ENCODE measurements around the gene ACSL4.
"Not testable (repeated sequence)": the region's sequence is repeated elsewhere in the genome, so short reads cannot be mapped to it uniquely, and the experiment has no call there.

ACSL4 gene

DNA sequence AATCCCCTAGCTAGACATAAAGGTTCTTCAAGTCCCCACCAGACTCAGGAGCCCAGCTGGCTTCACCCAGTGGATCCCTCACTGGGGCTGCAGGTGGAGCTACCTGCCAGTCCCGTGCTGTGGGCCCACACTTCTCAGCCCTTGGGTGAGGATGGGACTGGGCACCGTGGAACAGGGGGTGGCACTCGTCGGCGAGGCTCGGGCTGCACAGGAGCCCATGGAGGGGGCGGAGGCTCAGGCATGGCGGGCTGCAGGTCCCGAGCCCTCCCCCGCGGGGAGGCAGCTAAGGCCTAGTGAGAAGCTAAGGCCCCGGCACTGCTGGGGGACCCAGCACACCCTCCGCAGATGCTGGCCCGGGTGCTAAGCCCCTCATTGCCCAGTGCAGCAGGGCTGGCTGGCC, 16.1 kb upstream of the ACSL4 start:
- H3K27ac ChIP-seq (ENCODE audit: low read depth, low read length): no peak overlapping the region
- no peaks in the 10 kb centered on the region for H3K4me1 ChIP-seq (ENCODE audit: control insufficient read depth, insufficient read depth, low read length)
- H3K4me3 ChIP-seq (ENCODE audit: low read length): no peak overlapping the region
- no peak overlapping the region for H3K9ac ChIP-seq (ENCODE audit: low read length)
- H3K27me3 ChIP-seq (ENCODE audit: control insufficient read depth, insufficient read depth, low read length): no peaks in the 10 kb centered on the region
- H3K36me3 ChIP-seq (ENCODE audit: control insufficient read depth, insufficient read depth, low read length): no peaks in the 10 kb centered on the region

- Histone ChIP-seq H3K36me3 (ENCODE audit: control insufficient read depth, insufficient read depth, low read length) (no peaks in the 10 kb centered on the region), H3K4me1 (ENCODE audit: control insufficient read depth, insufficient read depth, low read length) (no peaks in the 10 kb centered on the region), H3K4me3 (ENCODE audit: low read length) (no peak overlapping the region), H3K27ac (ENCODE audit: low read depth, low read length) (no peak overlapping the region), H3K9ac (ENCODE audit: low read length) (no peak overlapping the region), H3K27me3 (ENCODE audit: control insufficient read depth, insufficient read depth, low read length) (no peaks in the 10 kb centered on the region)
These were observed 14.6 kb upstream of the ACSL4 start for GRCh38 chrX:109747681-109748080.

DNA sequence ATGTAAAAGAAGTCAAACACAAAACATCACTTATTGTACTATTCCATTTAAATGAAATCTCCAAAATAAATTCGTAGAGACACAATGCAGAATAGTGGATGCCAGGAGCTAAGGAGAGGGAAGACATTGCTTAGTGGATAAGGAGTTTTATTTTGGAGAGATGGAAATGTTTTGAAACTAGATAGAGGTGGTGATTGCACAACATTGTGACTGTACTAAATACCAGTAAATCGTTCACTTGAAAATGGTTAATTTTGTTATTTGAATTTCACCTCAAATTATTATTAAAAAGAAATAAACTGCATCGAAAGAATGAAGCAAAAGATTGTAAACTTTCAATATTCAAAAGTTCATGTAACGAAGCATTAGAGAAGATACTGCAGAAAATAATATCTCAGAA, 9.7 kb upstream of the ACSL4 start:
- Histone ChIP-seq H3K4me1 (ENCODE audit: control insufficient read depth, insufficient read depth, low read length) (no peaks in the 10 kb centered on the region), H3K27ac (ENCODE audit: low read depth, low read length) (no peak overlapping the region), H3K27me3 (ENCODE audit: control insufficient read depth, insufficient read depth, low read length) (no peaks in the 10 kb centered on the region), H3K9ac (ENCODE audit: low read length) (no peak overlapping the region), H3K4me3 (ENCODE audit: low read length) (no peak overlapping the region), H3K36me3 (ENCODE audit: control insufficient read depth, insufficient read depth, low read length) (no peaks in the 10 kb centered on the region)

GRCh38 chrX:109740896-109741295, 7.8 kb upstream of the ACSL4 start:
- H3K27me3 ChIP-seq (ENCODE audit: control insufficient read depth, insufficient read depth, low read length); H3K4me1 ChIP-seq (ENCODE audit: control insufficient read depth, insufficient read depth, low read length); H3K9ac ChIP-seq (ENCODE audit: low read length); H3K27ac ChIP-seq (ENCODE audit: low read depth, low read length); H3K36me3 ChIP-seq (ENCODE audit: control insufficient read depth, insufficient read depth, low read length); H3K4me3 ChIP-seq (ENCODE audit: low read length): not testable (repeated sequence)

GRCh38 chrX:109740433-109740809, 7.4 kb upstream of the ACSL4 start:
- no peaks in the 10 kb centered on the region for H3K27me3 ChIP-seq (ENCODE audit: control insufficient read depth, insufficient read depth, low read length)
- no peak overlapping the region for H3K9ac ChIP-seq (ENCODE audit: low read length)
- H3K27ac ChIP-seq (ENCODE audit: low read depth, low read length): no peak overlapping the region
- H3K36me3 ChIP-seq (ENCODE audit: control insufficient read depth, insufficient read depth, low read length): no peaks in the 10 kb centered on the region
- H3K4me1 ChIP-seq (ENCODE audit: control insufficient read depth, insufficient read depth, low read length): no peaks in the 10 kb centered on the region
- H3K4me3 ChIP-seq (ENCODE audit: low read length): no peak overlapping the region

GRCh38 chrX:109739625-109740432, 6.8 kb upstream of the ACSL4 start:
- no peaks in the 10 kb centered on the region for H3K27me3 ChIP-seq (ENCODE audit: control insufficient read depth, insufficient read depth, low read length)
- H3K4me3 ChIP-seq (ENCODE audit: low read length): no peak overlapping the region
- H3K27ac ChIP-seq (ENCODE audit: low read depth, low read length): no peak overlapping the region
- H3K4me1 ChIP-seq (ENCODE audit: control insufficient read depth, insufficient read depth, low read length): no peaks in the 10 kb centered on the region
- no peak overlapping the region for H3K9ac ChIP-seq (ENCODE audit: low read length)
- H3K36me3 ChIP-seq (ENCODE audit: control insufficient read depth, insufficient read depth, low read length): no peaks in the 10 kb centered on the region

- H3K36me3 ChIP-seq (ENCODE audit: control insufficient read depth, insufficient read depth, low read length): no peaks in the 10 kb centered on the region
- no peaks in the 10 kb centered on the region for H3K27me3 ChIP-seq (ENCODE audit: control insufficient read depth, insufficient read depth, low read length)
- H3K4me3 ChIP-seq (ENCODE audit: low read length): no peak overlapping the region
- H3K27ac ChIP-seq (ENCODE audit: low read depth, low read length): no peak overlapping the region
- no peak overlapping the region for H3K9ac ChIP-seq (ENCODE audit: low read length)
- H3K4me1 ChIP-seq (ENCODE audit: control insufficient read depth, insufficient read depth, low read length): no peaks in the 10 kb centered on the region
These were observed 2.2 kb upstream of the ACSL4 start for GRCh38 chrX:109735202-109735744.

- Histone ChIP-seq H3K9ac (ENCODE audit: low read length) (peak overlapping the region; percentile 56), H3K36me3 (ENCODE audit: control insufficient read depth, insufficient read depth, low read length) (no peaks in the 10 kb centered on the region), H3K4me3 (ENCODE audit: low read length) (peak overlapping the region; percentile 76), H3K27ac (ENCODE audit: low read depth, low read length) (peak overlapping the region; percentile 79), H3K27me3 (ENCODE audit: control insufficient read depth, insufficient read depth, low read length) (no peaks in the 10 kb centered on the region), H3K4me1 (ENCODE audit: control insufficient read depth, insufficient read depth, low read length) (no peaks in the 10 kb centered on the region)
These were observed 591 bp upstream of the ACSL4 start for GRCh38 chrX:109733613-109734083.

GRCh38 chrX:109732017-109732801, 848 bp downstream of the ACSL4 start:
- H3K36me3 ChIP-seq (ENCODE audit: control insufficient read depth, insufficient read depth, low read length): no peaks in the 10 kb centered on the region
- peak overlapping the region; percentile 84 for H3K4me3 ChIP-seq (ENCODE audit: low read length)
- peak overlapping the region; percentile 80 for H3K27ac ChIP-seq (ENCODE audit: low read depth, low read length)
- peaks cover under 1% of the 10 kb centered on the region for H3K4me1 ChIP-seq (ENCODE audit: control insufficient read depth, insufficient read depth, low read length)
- no peaks in the 10 kb centered on the region for H3K27me3 ChIP-seq (ENCODE audit: control insufficient read depth, insufficient read depth, low read length)
- peak overlapping the region; percentile 34 for H3K9ac ChIP-seq (ENCODE audit: low read length)

GRCh38 chrX:109728173-109728535, 4.9 kb downstream of the ACSL4 start:
- peaks cover 2% of the 10 kb centered on the region for H3K4me1 ChIP-seq (ENCODE audit: control insufficient read depth, insufficient read depth, low read length)
- H3K36me3 ChIP-seq (ENCODE audit: control insufficient read depth, insufficient read depth, low read length): no peaks in the 10 kb centered on the region
- no peak overlapping the region for H3K9ac ChIP-seq (ENCODE audit: low read length)
- H3K4me3 ChIP-seq (ENCODE audit: low read length): no peak overlapping the region
- peak overlapping the region; percentile 24 for H3K27ac ChIP-seq (ENCODE audit: low read depth, low read length)
- H3K27me3 ChIP-seq (ENCODE audit: control insufficient read depth, insufficient read depth, low read length): no peaks in the 10 kb centered on the region

GRCh38 chrX:109724971-109725370, 8.1 kb downstream of the ACSL4 start:
- H3K27ac ChIP-seq (ENCODE audit: low read depth, low read length); H3K36me3 ChIP-seq (ENCODE audit: control insufficient read depth, insufficient read depth, low read length); H3K9ac ChIP-seq (ENCODE audit: low read length): not testable (repeated sequence)

DNA sequence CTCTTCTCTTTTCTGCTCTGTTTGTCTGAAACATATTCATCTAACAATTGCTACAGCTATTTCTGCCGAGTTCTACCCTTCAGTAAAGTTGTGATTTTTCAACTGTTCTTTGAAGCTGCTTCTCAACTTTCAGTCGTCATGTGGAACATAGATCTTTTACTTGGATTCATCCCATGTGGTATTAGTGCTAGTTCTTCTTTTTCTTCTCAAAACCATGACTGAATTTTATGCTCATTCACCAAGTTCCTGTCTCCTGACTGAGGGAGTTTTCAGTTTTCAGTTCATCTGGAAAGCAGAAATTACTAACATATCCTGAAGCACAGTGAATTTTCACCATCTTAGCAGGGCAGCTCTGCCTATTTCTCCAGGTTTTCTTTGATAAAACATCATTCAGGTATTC, 12.1 kb downstream of the ACSL4 start:
- Histone ChIP-seq H3K36me3 (ENCODE audit: control insufficient read depth, insufficient read depth, low read length) (no peaks in the 10 kb centered on the region), H3K4me3 (ENCODE audit: low read length) (no peak overlapping the region), H3K4me1 (ENCODE audit: control insufficient read depth, insufficient read depth, low read length) (peaks cover 3% of the 10 kb centered on the region), H3K27me3 (ENCODE audit: control insufficient read depth, insufficient read depth, low read length) (no peaks in the 10 kb centered on the region), H3K9ac (ENCODE audit: low read length) (no peak overlapping the region), H3K27ac (ENCODE audit: low read depth, low read length) (no peak overlapping the region)

More at GRCh38 chrX:109724971-109725370, 8.1 kb downstream of the ACSL4 start:
- H3K4me1 ChIP-seq (ENCODE audit: control insufficient read depth, insufficient read depth, low read length); H3K4me3 ChIP-seq (ENCODE audit: low read length); H3K27me3 ChIP-seq (ENCODE audit: control insufficient read depth, insufficient read depth, low read length): not testable (repeated sequence)

Measured in rectal smooth muscle tissue (tissue), 1 donor.